Measurements from ENCODE around the gene WLS. TPM values are rescaled to one million over a fixed set of nuclear protein-coding genes. Genes with fewer than 3 reads are reported as not detected.

The WLS gene
- total and polyA plus RNA-seq, 2 donors (not counting 1 experiment from before 2014, with no cell fraction given), result 0.49 TPM; not detected in 1

DNA sequence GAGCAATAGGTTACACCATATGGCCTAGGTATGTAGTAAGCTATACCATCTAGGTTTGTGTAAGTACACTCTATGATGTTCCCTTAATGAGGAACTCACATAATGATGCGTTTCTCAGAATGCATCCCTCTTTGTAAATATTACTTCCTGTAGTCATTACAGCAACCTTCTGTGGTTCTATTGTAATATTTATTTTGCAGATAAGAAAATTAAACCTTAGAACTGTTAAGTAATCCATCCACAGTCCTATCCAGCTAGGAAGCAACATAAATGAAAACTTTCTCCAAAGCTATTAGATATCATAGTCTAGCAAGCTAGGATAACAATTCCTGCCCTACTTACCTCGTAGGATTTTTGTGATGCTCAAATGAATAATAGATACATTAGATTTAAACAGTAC lies 88.7 kb downstream of the WLS start:
- no peaks in the 10 kb centered on the region for H3K9me3 ChIP-seq (ENCODE audit: control extremely low read depth in 1 of 3, control insufficient read depth in 2 of 3, insufficient read depth in 1 of 3, low read length in 2 of 3)
- intact Hi-C loops (cut with micrococcal nuclease), result no loop called here
- no peaks in the 10 kb centered on the region for H3K27me3 ChIP-seq (replicated peaks in 1 of 4; ENCODE audit: control extremely low read depth in 1 of 4, control insufficient read depth in 3 of 4, insufficient read depth in 4 of 4, low read length in 3 of 4)
- ATAC-seq (ENCODE audit: low read depth), result no peak
- Mint-ChIP-seq H3K27ac (no peak overlapping the region), H3K4me1 (no peaks in the 10 kb centered on the region), H3K27me3 (peaks cover 10% of the 10 kb centered on the region), H3K9me3 (ENCODE audit: insufficient read depth) (no peaks in the 10 kb centered on the region), H3K4me3 (no peak overlapping the region)
- no peaks in the 10 kb centered on the region for H3K4me1 ChIP-seq (ENCODE audit: control insufficient read depth in 2 of 2, insufficient read depth in 2 of 2, low read length in 2 of 2)
- no peaks in the 10 kb centered on the region for H3K36me3 ChIP-seq (replicated peaks in 1 of 2; ENCODE audit: control extremely low read depth in 1 of 2, control insufficient read depth in 1 of 2, extremely low read depth in 1 of 2, insufficient read depth in 2 of 2, low read length in 1 of 2)
- WGBS (ENCODE audit: insufficient coverage), result no CpG with 5 or more reads among the region's 2 CpGs
- H2AFZ ChIP-seq (ENCODE audit: insufficient read depth, low read depth, low read length, poor library complexity, severe bottlenecking), result no peak overlapping the region
- H3K79me2 ChIP-seq (ENCODE audit: control insufficient read depth, insufficient read depth, low read length), result no peaks in the 10 kb centered on the region
- H3K9ac ChIP-seq (ENCODE audit: low read length), result no peak overlapping the region
- H3K4me3 ChIP-seq (ENCODE audit: control extremely low read depth in 1 of 5, extremely low read depth in 1 of 5, insufficient read depth in 1 of 5, low read depth in 2 of 5, low read length in 4 of 5), result no peak overlapping the region
- POLR2A ChIA-PET, result no interaction called here
- no peak overlapping the region for H3K27ac ChIP-seq (ENCODE audit: low read length in 2 of 2)
- CTCF ChIA-PET, result interaction anchor here (1.6 kb wide), 1 partner anchor 26 kb away, joined by 5 read pairs; no protein-coding TSS in a partner anchor
- no peaks in the 10 kb centered on the region for H4K20me1 ChIP-seq (ENCODE audit: control insufficient read depth, insufficient read depth, low read length, poor library complexity, severe bottlenecking)
- H3K4me2 ChIP-seq (replicated peaks; ENCODE audit: low read depth, low read length, poor library complexity, severe bottlenecking), result no peak overlapping the region
- TF ChIP-seq, protein P1, sequence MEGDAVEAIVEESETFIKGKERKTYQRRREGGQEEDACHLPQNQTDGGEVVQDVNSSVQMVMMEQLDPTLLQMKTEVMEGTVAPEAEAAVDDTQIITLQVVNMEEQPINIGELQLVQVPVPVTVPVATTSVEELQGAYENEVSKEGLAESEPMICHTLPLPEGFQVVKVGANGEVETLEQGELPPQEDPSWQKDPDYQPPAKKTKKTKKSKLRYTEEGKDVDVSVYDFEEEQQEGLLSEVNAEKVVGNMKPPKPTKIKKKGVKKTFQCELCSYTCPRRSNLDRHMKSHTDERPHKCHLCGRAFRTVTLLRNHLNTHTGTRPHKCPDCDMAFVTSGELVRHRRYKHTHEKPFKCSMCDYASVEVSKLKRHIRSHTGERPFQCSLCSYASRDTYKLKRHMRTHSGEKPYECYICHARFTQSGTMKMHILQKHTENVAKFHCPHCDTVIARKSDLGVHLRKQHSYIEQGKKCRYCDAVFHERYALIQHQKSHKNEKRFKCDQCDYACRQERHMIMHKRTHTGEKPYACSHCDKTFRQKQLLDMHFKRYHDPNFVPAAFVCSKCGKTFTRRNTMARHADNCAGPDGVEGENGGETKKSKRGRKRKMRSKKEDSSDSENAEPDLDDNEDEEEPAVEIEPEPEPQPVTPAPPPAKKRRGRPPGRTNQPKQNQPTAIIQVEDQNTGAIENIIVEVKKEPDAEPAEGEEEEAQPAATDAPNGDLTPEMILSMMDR (IDR thresholded peaks at IDR 0.05), result no peak
- no peak for TF ChIP-seq EZH2 (IDR thresholded peaks at IDR 0.05; ENCODE audit: borderline replicate concordance, insufficient read depth, low read depth, low read length, poor library complexity, severe bottlenecking)
- DNase-seq, result no peak

DNA sequence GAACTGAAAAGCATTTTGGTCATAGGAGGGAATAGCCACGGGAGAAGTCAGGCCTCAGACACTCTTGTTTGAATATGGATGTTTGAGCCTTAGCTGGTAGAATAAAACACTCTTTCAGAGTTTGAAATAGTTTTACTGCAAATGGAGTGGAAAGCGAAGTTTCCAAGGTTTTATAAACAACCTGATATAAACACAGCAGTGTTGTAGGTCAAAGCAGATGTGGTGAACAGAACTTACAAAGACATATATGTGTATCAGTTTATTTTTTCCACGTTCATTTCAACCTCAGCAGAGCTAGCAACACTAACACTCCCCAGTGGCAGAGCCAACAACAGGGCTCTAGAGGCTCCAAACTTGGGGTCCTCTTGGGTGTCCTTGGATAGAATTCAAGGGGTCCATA lies 89.9 kb downstream of the WLS start:
- H4K20me1 ChIP-seq (ENCODE audit: control insufficient read depth, insufficient read depth, low read length, poor library complexity, severe bottlenecking), result no peaks in the 10 kb centered on the region
- H3K79me2 ChIP-seq (ENCODE audit: control insufficient read depth, insufficient read depth, low read length), result no peaks in the 10 kb centered on the region
- Mint-ChIP-seq H3K4me3 (no peak overlapping the region), H3K9me3 (ENCODE audit: insufficient read depth) (no peaks in the 10 kb centered on the region), H3K4me1 (no peaks in the 10 kb centered on the region), H3K27ac (no peak overlapping the region), H3K27me3 (peaks cover 7% of the 10 kb centered on the region)
- H3K9me3 ChIP-seq (ENCODE audit: control extremely low read depth in 1 of 3, control insufficient read depth in 2 of 3, insufficient read depth in 1 of 3, low read length in 2 of 3), result no peaks in the 10 kb centered on the region
- H3K4me1 ChIP-seq (ENCODE audit: control insufficient read depth in 2 of 2, insufficient read depth in 2 of 2, low read length in 2 of 2), result no peaks in the 10 kb centered on the region
- ATAC-seq (ENCODE audit: low read depth) (no peak), DNase-seq (no peak)
- H3K36me3 ChIP-seq (replicated peaks in 1 of 2; ENCODE audit: control extremely low read depth in 1 of 2, control insufficient read depth in 1 of 2, extremely low read depth in 1 of 2, insufficient read depth in 2 of 2, low read length in 1 of 2), result no peaks in the 10 kb centered on the region
- no peaks in the 10 kb centered on the region for H3K27me3 ChIP-seq (replicated peaks in 1 of 4; ENCODE audit: control extremely low read depth in 1 of 4, control insufficient read depth in 3 of 4, insufficient read depth in 4 of 4, low read length in 3 of 4)
- CTCF ChIA-PET, result interaction anchor here (1.1 kb wide), 1 partner anchor 25 kb away, joined by 3 read pairs; no protein-coding TSS in a partner anchor
- H2AFZ ChIP-seq (ENCODE audit: insufficient read depth, low read depth, low read length, poor library complexity, severe bottlenecking), result no peak overlapping the region
- no peak overlapping the region for H3K27ac ChIP-seq (ENCODE audit: low read length in 2 of 2)
- no peak for TF ChIP-seq EZH2 (IDR thresholded peaks at IDR 0.05; ENCODE audit: borderline replicate concordance, insufficient read depth, low read depth, low read length, poor library complexity, severe bottlenecking)
- TF ChIP-seq, protein P1 (IDR thresholded peaks at IDR 0.05), result no peak
- intact Hi-C loops (cut with micrococcal nuclease), result no loop called here
- H3K4me3 ChIP-seq (ENCODE audit: control extremely low read depth in 1 of 5, extremely low read depth in 1 of 5, insufficient read depth in 1 of 5, low read depth in 2 of 5, low read length in 4 of 5), result no peak overlapping the region
- no peak overlapping the region for H3K9ac ChIP-seq (ENCODE audit: low read length)
- WGBS (ENCODE audit: insufficient coverage), result 100% methylated on average over 1 of the region's 3 CpGs
- no peak overlapping the region for H3K4me2 ChIP-seq (replicated peaks; ENCODE audit: low read depth, low read length, poor library complexity, severe bottlenecking)
- POLR2A ChIA-PET, result no interaction called here

Data from B cell (primary cell).